Hypothalamus (tissue), 51 donors: ENCODE results near the gene TBK1.

Experiments
- DNase-seq, 51 donors: peaks; one replicate each; lab custom pipeline; 2025; lab: John Stamatoyannopoulos, UW

Gene TBK1

DNA sequence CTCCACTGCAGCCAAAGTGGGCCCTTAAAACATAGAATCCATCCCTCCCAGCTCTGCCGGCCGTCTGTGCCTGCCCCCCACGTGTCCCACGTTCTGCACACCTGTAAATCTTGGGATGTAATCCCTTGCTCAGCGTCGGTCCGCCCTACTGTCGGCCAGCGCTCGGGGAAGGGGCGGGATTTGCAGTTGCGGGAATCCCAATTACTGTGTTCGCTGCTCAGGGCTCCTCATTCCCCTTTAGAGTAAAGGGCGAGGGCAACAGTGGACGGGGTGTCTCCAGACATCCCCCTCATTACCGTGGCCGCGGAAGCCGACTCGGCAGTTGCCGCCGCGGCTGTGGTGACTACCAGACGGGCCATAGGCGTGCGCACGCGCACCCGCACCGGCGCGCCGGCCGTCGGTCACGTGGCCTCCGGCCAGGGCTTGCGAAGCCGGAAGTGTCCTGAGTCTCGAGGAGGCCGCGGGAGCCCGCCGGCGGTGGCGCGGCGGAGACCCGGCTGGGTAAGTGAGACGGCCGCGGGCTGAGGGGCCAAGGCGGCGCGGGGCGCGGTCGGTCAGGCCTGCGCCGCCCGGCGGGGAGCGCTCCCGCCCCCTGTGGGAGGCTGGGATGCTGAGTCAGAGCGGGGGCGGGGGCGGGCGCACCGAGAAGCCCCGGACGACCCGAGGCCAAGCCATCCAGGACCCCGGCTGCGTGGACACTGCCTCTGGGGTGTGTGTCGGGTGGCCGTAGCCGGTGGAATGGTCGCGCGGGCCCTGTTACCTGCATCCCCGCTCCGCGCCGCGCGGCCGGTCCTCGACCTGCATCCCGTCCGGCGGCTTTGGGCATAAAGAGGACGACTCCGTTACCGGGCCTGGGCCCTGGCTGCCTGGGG is at the start of gene TBK1:
TSS of gene TBK1 (plus strand) at position 434 of the 872 bp plus-strand sequence. CDS start 3,751 bp downstream, outside the sequence.
- DNase-seq, result peak; percentile 53 to 95 (median 85)

DNA sequence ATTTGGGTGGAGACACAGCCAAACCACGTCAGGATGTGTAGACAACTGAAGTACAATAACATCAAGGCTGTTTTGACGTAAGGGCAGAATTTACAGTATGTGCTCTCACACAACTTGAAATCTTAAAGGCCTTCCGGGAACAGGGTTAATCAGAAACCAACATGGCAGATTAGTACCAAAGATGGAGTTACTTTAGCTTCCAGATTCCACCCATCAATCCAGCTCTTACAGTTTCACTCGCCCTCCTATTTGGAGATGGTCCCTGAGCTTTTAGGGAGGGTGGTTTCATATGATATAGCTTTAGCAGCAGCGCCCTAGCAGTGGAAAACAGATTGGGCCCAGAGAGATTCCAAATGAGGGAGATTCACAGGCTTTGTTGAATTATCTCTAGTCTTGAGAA is 49.7 kb upstream of the TBK1 start:
- DNase-seq, result no peak

DNA sequence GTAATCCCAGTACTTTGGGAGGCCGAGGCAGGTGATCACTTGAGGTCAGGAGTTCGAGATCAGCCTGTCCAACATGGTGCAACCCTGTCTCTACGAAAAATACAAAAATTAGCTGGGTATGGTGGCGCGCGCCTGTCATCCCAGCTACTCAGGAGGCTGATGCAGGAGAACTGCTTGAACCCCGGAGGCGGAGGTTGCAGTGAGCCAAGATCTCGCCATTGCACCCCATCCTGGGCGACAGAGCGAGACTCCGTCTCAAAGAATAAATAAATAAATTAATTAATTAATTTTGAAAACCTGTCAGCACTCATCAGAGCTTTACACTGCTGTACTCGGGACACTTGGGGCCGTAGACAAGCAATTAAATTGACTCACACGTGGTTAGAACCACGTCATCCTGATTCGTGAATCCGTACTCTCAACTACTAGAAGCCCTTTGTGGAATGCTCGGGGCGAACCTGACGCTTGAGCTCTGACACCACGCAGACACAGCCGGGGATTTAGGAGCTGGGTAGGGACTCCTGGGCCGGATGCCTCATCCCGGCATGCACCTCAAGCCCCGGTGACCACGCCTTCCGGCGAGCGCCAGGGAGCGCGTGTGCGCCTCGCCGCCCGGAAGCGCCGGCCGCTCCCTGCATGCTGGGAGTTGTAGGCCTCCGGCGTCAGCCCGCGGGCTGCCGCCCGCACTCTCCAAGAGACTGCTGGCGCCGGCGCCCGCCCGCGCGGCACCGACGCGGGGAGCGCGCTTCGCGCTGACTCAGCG is 48.0 kb upstream of the TBK1 start, which contains the start of gene XPOT:
TSS of gene XPOT (plus strand) at position 686 of the 763 bp plus-strand sequence. CDS start 5,644 bp downstream, outside the sequence.
- DNase-seq, result peak; percentile 56 to 95 (median 87)

DNA sequence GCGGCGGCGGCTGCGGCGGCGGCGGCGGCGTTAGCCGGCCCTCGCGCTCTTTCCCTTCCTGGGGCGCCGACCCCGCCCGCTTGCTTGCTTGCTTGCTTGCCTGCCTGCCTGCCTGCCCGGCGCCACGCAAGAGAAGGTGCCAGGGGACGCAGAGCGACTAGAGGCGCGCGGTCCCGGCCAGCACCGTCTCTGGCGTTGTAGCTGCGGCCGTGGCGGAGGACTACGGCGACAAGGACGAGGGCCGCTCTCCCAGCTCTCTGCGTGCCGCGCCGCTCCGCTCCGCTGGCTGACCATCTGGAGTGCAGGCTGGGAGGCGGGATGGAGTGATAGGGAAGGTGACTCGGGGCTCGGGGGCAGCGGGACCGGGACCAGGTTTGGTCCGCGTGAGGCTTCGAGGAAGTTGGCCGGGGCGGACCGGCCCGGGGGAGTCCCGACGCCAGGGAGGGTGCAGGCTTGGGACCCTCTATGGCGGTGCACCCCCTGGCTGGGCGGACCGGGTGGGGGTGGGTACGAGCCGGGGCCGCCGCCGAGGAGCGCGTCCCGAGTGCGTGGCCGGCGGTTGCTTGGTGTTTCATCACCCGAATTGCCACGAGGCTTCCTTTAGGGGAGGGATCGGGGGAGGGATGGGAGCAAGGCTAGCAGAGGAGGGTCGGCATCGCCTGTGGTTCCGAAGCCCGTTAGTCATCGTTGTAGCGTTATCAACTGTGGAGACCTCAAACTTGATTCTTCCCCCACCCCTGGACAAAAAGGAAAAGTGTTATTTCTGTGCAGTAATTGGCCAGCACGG is 47.3 kb upstream of the TBK1 start:
- DNase-seq, result peak in 40 of 51 donors; percentile 23 to 87 (median 62)

DNA sequence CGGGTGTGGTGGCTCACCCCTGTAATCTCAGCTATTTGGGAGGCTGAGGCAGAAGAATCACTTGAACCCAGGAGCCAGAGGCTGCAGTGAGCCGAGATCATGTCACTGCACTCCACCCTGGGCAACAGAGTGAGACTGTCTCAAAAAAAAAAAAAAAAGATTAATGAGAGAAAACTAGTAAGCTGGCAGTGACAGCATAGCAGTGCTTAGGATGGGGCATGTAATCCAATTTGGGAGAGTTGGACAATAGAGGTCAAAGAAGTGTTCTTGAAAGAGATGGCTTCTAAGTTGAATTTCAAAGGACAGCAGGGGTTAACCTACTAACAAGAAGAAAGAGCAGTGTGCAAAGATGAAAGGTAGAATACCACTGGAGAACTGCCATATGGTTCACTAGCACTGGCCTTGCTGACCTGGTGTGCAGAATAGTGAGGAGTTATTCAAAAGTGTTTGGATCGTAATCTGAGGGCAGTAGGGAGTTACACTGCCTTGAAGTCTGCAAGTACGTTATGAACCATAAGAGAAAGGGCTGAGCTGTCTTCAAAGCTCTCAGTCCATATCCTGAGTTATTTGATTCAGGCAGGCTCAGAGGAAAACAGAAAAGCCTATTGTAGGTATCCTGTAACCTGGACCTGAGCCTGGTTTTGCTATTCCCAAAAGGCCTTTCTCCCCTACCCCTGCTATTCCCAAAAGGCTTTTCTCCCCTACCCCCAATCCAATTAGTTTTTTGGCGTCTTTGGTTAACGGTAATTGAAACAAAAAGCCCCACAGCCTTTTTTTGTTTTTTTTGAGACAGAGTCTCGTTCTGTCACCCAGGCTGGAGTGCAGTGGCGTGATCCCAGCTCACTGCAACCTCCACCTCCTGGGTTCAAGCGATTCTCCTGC is 44.3 kb upstream of the TBK1 start:
- DNase-seq, result no peak

DNA sequence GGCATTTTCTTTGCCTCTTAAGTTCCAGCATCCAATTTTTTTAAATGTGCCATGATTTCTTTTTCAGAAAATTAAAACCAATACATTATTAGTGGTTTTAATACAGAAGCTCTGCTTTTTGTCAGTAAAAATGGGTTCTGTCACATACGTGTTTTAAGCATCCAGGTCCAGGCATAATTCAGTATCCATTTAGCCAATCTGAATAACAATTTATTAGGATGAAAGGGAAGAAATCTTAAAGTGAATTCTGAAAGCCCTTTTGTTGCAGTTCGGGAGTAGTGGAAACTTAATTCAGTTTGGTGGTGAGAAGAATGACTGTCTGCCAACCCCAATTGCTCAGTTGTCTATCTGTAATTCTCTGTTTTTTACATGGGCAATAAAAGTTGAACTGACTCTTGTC is 40.5 kb upstream of the TBK1 start:
- no peak for DNase-seq

DNA sequence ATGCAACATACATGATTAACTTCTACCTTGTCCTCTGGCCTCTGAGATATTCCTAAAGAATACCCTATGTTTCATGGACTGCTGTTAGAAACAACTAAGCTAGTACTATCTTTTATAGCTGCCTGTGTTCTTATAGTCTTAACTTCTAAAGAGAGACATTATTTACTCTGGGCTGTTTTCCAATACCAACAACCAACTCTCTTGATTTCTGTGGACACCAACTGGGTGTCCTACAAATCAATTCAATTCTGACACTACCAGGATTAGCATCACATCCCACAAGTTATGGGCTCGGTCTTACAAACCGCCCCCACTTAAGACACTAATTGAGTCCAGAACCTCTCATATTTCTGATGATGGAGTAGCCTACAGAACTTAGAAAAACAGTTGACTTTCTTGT is 39.5 kb upstream of the TBK1 start:
- no peak for DNase-seq

DNA sequence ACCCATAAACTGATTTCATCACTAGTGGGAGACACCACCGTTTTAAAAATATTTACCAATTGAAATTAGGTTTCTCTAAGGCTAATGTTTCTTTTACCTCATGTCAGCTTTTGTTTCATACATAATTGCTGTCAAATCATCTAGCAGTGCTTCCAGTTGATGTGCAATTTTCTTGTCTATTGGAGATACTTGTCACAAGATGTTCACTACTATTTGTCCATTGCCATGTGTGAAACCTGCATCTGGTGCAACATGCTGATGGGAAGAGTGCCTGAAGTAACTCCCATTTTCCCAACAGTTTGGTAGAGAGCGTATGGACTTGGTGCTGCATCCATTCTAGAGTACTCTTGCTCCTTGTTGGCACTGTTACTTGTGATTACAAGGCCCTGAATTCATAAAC is 38.0 kb upstream of the TBK1 start:
- DNase-seq, result no peak

DNA sequence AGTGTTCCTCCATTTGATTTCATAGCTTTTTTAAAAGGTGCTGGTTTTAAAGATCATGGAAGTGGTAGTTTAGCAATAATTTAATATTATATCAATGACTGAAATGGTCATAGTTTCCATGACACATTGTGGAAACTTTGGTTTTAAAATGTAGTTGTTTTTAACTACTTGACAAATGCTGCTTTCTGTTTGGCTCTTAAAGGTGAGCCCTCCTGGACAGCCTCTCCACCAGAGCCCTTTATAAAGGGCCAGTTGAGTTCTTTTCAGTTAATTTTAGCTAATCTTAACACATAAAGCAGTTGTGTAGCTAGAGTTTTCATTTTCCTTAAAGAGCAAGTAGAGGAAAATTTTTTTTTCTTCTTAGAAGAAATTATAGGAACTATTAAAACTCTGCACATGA is 33.7 kb upstream of the TBK1 start:
- no peak for DNase-seq

DNA sequence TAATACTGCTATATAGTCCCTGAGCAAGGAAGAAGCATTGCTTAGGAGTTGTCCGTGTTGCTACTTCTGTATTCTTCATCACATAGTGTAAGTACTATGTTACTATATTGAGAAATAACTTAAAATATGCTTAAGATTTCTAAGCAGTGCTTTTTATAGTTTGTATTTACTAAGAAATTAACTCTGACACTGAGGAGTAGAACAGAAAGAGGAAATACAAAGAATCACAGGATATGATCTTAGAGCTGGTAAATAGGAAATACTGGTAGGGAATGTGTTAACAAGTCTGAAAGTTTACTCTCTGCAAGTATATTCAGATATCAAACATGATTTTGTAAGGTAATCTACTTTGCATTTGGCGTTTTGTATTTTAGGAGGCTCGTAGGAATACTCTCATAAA is 32.2 kb upstream of the TBK1 start:
- no peak for DNase-seq

DNA sequence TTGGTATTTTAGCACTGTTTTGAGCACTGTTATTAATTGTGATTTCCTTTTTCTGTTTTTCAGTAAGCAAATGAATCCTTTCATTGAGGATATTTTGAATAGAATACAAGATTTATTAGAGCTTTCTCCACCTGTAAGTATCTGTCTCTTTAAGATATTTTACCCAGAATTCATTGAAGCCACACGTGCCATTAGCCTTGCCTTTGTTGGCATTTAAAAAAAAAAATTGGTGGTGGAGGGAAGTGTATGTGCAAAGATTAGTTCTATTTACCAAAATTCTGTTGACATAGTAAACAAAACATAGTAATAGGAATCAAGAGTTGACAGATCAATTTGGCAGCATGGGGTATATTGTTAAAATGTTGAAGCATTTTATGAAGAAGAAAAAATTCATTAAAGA is 23.9 kb upstream of the TBK1 start:
- DNase-seq, result no peak

DNA sequence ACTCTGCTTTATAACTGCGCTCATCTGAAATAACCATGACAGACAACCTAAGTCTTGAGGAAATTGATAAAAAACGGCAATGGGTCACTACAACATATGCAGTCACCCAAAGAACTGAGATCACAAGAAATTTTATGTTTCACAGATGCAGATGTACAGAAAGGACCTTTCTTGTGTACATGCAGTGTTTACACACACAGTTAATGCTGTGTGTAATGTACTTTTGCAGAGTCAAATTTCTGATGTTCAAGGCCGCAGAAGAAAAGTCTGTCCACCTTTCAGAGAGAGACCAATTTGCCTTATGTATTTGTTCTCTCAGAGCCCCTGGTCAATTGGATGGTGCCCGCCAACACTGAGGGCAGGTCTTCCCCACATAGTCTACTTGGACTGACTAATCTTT is 23.0 kb upstream of the TBK1 start:
- DNase-seq, result no peak

DNA sequence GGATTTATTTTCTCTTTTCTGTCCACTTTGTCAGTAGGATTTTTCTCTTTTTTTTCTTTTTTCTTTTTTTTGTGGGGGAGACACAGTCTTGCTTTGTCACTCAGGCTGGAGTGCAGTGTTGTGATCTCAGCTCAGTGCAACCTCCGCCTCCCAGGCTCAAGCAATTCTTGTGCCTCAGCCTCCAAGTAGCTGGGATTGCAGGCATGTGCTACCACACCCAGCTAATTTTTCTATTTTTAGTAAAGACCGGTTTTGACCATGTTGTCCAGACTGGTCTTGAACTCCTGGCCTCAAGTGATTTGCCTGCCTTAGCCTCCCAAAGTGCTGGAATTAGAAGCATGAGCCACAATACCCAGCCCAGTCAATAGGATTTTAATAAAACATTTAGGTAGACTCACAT is 21.0 kb upstream of the TBK1 start:
- no peak for DNase-seq

DNA sequence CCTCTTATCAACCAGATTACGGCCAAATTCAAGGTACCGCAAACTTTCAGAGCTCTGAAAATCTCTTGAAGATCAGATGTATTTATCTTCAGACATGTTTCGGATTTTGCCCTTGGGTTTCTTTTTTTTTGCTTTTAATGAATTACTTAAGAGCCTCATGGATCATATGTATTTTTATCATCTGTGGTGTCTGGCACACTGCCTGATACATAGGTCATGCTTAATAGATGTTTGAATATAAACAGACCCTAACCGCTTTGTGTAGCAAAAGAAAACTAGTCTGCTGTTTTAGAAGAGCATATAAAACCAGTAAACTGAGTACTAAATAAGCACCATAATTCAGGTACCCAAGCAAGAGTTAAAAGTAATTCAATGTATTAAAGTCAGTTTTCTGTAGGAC is 20.1 kb upstream of the TBK1 start:
- DNase-seq, result no peak

DNA sequence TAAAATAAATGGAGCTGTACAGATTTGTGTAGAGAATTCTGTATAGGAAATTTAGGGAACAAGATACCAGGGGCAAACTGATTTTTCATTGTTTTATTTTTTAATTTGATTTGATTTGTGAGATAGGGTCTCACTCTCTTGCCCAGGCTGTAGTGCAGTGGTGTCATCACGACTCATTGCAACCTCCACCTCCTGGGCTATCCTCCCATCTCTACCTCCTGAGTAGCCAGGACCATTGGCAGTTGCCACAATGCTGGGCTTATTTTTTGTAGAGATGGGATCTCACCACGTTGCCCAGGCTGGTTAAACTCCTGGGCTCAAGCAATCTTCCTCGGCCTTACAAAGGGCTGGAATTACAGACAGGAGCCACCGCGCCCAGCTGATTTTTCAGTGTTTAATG is 18.0 kb upstream of the TBK1 start:
- no peak for DNase-seq

DNA sequence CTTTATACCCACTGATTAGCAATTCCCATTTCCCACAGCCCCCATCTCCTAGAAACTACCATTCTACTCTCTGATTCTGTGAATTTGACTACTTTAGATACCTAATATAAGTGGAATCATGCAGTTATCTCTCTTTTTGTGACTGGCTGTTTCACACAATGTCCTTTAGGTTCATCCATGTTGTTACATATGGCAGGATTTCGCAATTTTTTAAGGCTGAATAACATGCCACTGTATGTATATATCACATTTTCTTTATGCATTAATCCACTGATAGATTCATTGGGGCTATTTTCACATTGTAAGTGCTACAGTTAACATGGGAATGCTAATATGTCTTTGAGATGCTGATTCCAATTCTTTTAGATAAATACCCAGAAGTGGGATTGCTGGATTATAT is 11.8 kb upstream of the TBK1 start:
- no peak for DNase-seq

DNA sequence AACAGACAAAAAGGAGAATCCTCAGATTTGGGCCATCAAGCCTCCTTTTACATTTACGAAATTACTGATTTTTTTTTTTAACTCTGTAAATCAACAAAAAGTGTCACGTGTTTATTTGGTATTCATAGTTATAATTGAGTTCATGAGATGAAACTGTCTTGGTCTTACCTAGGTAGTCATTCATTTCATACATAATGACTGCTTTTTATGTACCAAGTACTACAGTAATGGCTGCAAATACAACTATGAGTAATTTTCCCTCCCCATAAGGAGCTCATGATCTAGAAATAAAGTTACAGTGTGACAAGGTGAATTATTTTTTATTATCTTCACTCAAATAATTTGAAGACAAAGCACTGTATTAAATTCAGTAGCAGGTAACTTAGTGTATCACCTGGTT is 6.4 kb upstream of the TBK1 start:
- no peak for DNase-seq

DNA sequence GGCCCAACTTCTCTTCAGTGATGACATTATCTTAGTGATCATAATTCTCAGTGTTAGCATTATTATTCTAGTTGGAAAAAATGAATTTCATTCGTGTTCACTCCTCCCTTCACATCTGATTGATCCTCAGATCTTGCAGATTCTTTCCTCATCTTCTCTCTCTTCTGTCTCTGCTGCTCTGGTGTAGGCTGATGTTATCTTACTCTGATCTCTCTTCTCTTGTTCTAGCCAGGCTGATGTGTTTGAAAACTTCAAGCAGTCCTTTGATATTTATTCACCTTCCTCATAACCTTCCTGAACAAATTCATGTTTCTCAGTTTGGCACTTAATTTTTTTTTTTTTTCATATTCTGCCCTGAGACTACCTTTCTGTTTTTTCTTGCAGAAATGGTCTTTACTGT is 5.6 kb upstream of the TBK1 start:
- no peak for DNase-seq

DNA sequence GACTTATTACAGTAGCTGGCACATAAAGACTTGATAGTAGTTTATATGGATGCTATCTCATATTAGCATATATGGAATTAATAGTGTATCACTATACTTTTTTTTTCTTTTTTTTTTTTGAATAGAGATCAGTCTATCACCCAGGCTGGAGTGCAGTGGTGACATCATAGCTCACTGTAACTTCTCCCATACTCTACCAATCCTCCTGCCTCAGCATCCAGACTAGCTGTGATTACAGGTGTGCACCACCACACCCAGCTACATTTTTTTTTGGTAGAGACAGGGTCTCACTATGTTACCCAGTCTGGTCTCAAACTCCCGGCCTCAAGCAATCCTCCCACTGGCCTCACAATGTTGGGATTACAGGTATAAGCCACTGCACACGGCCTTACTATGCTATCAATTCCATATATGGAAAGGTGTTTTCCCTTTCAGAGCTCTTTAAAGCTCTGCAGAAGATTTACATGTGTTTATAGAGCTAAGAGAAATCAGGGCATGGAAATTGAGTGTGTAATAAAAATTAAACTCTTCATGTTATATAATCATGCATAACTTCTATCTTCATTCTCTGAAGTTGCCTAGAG is 1.8 kb upstream of the TBK1 start:
- no peak for DNase-seq
